Measurements from ENCODE around the gene S100A1. TPM values are rescaled to one million over a fixed set of nuclear protein-coding genes. Genes with fewer than 3 reads are reported as not detected.

S100A1 gene
- total RNA-seq, 2 experiments from 2014 or later = not detected

DNA sequence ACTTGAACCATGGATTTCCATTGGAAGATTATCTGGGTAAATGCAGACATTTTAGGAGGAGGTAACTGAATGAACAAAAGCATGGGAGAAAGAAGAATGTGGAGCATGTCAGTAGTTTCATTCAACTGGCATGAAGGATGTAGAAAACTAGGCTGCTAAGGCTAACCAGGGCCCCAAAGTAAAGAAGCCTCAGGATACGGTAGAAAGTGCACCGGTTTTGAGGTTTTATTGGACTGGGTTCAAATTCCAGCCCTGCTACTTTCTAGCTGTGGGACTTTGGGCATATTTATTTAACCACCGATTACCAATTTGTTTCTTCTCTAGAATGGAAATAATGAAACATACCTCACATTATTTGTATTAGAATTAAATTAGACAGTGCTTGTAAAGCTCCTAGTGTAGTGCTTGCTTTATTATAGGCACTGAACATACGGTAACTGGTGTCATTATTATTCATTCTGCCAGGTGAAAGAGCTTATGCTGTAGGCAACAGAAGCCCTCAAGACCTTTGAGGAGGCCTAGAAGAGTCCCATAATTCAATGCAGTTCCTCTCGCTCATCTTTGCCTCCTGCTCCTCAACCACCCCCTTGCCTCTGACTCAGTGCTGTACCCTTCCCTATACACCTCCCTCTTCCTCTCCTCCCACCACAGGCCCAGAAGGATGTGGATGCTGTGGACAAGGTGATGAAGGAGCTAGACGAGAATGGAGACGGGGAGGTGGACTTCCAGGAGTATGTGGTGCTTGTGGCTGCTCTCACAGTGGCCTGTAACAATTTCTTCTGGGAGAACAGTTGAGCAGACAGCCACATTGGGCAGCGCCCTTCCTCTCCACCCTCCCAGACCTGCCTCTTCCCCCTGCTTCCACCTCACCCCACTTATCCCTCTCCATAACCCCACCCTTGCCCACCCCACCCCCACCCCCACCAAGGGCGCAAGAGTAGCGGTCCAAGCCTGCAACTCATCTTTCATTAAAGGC, 3.1 kb downstream of the S100A1 start:
- ChIA-PET POLR2A (no interaction called here), CTCF (no interaction called here)
- DNase-seq (no peak), ATAC-seq (ENCODE audit: poor library complexity) (no peak)
- no peak overlapping the region for H3K4me3 Mint-ChIP-seq
- no peaks in the 10 kb centered on the region for H3K27me3 Mint-ChIP-seq
- TF ChIP-seq, protein P1, sequence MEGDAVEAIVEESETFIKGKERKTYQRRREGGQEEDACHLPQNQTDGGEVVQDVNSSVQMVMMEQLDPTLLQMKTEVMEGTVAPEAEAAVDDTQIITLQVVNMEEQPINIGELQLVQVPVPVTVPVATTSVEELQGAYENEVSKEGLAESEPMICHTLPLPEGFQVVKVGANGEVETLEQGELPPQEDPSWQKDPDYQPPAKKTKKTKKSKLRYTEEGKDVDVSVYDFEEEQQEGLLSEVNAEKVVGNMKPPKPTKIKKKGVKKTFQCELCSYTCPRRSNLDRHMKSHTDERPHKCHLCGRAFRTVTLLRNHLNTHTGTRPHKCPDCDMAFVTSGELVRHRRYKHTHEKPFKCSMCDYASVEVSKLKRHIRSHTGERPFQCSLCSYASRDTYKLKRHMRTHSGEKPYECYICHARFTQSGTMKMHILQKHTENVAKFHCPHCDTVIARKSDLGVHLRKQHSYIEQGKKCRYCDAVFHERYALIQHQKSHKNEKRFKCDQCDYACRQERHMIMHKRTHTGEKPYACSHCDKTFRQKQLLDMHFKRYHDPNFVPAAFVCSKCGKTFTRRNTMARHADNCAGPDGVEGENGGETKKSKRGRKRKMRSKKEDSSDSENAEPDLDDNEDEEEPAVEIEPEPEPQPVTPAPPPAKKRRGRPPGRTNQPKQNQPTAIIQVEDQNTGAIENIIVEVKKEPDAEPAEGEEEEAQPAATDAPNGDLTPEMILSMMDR (IDR thresholded peaks at IDR 0.05) = no peak
- H3K36me3 Mint-ChIP-seq (ENCODE audit: low read depth) = peaks cover 24% of the 10 kb centered on the region
- H3K36me3 ChIP-seq (ENCODE audit: insufficient read depth, low read length) = peaks cover 7% of the 10 kb centered on the region
- H3K4me3 ChIP-seq (ENCODE audit: low read length) = no peak overlapping the region
- no peaks in the 10 kb centered on the region for H3K9me3 Mint-ChIP-seq
- intact Hi-C loops (cut with DNase I, micrococcal nuclease) = loop anchor here in 1 of 2 experiments (5.0 kb wide), 1 partner anchor 84 kb away; the partner anchor contains the start of genes S100A3 and S100A4
- peaks cover 28% of the 10 kb centered on the region for H3K4me1 ChIP-seq (ENCODE audit: insufficient read depth, low read length)
- peaks cover 25% of the 10 kb centered on the region for H3K4me1 Mint-ChIP-seq (ENCODE audit: low read depth)
- peak overlapping the region; percentile 5 for H3K27ac Mint-ChIP-seq
- H3K9me3 ChIP-seq (ENCODE audit: control insufficient read depth in 1 of 2, insufficient read depth in 1 of 2, low read length in 2 of 2) = no peaks in the 10 kb centered on the region
- H3K27me3 ChIP-seq (ENCODE audit: control insufficient read depth in 1 of 2, insufficient read depth in 2 of 2, low read length in 2 of 2) = no peaks in the 10 kb centered on the region
- H3K27ac ChIP-seq (ENCODE audit: low read depth in 1 of 2, low read length in 2 of 2) = no peak overlapping the region

DNA sequence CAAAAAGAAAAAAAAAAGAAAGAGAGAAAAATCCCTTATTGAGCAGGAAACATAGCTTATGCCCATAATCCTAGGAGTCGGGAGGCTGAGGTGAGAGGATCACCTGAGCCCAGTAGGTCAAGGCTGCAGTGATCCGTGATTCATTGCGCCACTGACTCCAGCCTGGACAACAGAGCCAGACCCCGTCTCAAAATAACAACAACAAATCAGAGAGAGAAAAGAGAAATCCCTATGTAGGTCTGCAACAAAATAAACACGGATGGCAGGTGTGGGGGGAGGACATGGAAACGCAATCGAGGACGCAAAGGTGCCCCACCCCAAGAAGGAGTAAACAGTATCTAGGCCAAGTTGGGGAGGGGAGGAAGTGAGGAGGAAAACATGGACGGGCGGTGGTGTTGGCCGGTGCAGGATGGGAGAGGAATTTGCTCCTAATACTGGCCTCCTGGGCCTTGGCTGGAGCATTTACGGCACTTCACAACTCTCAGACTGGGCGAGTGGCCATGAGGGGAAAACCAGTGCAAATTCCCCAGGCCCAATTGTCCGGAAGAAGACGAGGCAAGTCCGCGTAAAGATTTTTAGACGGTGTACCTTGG, 5.0 kb downstream of the S100A1 start:
- Mint-ChIP-seq H3K27ac (peak overlapping the region; percentile 100), H3K36me3 (ENCODE audit: low read depth) (peaks cover 43% of the 10 kb centered on the region), H3K9me3 (no peaks in the 10 kb centered on the region), H3K4me1 (ENCODE audit: low read depth) (peaks cover 43% of the 10 kb centered on the region), H3K4me3 (peak overlapping the region; percentile 100), H3K27me3 (no peaks in the 10 kb centered on the region)
- H3K9me3 ChIP-seq (ENCODE audit: control insufficient read depth in 1 of 2, insufficient read depth in 1 of 2, low read length in 2 of 2) = no peaks in the 10 kb centered on the region
- TF ChIP-seq, protein P1 (IDR thresholded peaks at IDR 0.05) = no peak
- ATAC-seq (ENCODE audit: poor library complexity) (no peak), DNase-seq (peak in 1 of 14 experiments; percentile 25)
- ChIA-PET POLR2A (interaction anchor here (0.5 to 3.7 kb wide), 34 partner anchors 9 to 1322 kb away, joined by 3 to 89 read pairs (median 6); partner anchors contain the start of genes DENND4B, GATAD2B, ILF2 and INTS3), CTCF (interaction anchor here (1.8 kb wide), 1 partner anchor 100 kb away, joined by 4 read pairs; no protein-coding TSS in a partner anchor)
- H3K27ac ChIP-seq (ENCODE audit: low read depth in 1 of 2, low read length in 2 of 2) = peak overlapping the region in 1 of 2 donors; percentile 98
- H3K4me3 ChIP-seq (ENCODE audit: low read length) = peak overlapping the region; percentile 83
- intact Hi-C loops (cut with DNase I, micrococcal nuclease) = loop anchor here in 1 of 2 experiments (5.0 kb wide), 1 partner anchor 86 kb away; the partner anchor contains the start of genes S100A3 and S100A4
- peaks cover 26% of the 10 kb centered on the region for H3K36me3 ChIP-seq (ENCODE audit: insufficient read depth, low read length)
- H3K4me1 ChIP-seq (ENCODE audit: insufficient read depth, low read length) = peaks cover 33% of the 10 kb centered on the region
- no peaks in the 10 kb centered on the region for H3K27me3 ChIP-seq (ENCODE audit: control insufficient read depth in 1 of 2, insufficient read depth in 2 of 2, low read length in 2 of 2)

All from CD4-positive, alpha-beta T cell (primary cell).